Measurements from ENCODE around the gene OSBPL8.

Gene OSBPL8

DNA sequence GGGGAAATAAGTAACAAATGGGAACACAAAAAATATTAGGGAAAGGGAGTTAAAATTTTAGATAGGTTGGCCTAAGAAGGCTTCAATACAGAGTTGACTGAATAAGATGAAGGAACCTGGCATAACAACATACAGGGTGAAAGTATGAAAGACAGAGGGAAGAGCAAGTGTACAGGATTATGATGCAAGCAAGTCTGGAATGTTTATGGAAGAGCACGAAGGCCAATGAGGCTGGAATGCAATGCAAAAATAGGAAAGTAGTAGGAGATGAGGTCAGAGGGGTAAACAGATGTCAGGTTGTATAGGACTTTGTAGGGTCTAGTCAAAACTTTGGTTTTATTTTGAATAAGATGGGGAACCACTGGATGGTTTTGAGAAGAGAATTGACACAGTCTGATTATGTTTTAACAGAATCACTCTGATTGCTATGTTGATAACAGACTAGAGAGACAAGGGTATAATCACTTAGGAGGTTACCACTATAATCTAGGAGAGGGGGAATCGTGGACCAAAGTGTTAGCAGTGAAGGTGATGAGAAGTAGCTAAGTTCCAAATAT is 96.8 kb downstream of the OSBPL8 start:
- DNase-seq, result no peak

DNA sequence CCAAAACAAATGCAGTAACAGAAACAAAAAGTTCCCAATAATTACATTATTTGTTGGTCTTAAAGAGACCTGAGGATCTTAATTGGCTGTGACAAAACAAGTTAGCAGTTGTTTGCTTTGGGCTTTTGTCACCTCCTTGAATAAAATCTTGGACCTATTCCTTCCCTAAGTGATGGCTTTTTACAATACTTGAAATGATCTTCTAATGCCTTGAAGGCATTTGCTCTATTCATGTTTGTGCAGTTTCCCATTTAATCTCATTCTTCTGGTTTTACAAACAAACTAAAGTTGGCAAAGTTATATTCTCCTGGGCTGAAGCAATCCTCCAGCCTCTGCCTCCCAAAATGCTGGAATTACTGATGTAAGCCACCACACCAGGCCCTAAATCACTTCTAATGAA is 98.8 kb downstream of the OSBPL8 start:
- no peak for DNase-seq

DNA sequence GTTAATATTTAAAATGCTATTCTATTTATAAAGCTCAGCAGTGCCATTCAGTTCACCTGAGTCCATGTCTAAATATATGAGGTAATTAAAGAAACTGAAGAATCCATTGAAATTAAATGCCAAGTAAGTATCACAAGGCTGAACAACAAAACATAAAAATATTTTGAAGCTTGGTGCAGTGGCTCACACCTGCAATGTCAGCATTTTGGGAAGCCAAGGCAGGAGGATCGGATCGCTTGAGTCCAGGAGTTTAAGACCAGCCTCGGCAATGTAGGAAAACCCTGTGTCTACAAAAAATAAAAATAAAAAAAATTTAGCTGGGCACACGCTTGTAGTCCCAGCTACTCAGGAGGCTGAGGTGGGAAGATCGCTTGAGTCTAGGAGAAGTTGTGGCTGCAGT is 101.8 kb downstream of the OSBPL8 start:
- DNase-seq, result no peak

- DNase-seq, result no peak
These were observed 102.6 kb downstream of the OSBPL8 start for GRCh38 chr12:76457010-76457409.

DNA sequence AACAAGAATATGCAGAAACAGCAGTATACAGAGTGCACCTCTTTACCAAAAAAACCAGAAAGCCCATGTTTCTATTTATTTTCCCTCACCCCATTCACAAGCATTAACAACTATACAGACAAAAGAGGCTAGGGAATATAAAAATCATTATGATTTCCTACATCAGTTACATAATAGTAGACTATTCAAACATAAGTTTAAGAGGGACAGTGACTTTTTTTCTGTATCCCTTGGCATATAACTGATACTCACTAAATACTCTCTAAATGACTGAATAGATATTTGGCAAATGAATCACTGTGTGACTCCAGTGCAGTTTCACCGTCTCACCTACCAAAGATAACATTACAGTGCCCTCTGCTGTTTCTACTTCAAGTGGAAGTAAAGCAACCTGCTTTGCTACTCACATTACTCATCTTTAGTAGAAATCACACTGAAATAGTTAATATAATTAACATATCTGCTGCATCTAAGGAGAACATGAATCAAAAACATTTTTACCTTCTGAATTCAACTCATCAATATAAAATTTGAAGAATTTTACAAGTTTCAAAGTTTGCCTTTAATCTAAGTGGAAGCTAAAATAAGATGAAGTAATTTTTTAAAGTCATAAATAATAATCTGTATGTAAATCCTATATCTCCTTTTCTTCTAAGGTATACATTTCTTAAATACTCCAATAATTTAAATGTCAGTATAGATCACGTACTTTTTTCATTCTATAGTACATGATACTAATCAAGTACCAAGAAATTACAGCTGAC is 103.8 kb downstream of the OSBPL8 start:
- DNase-seq, result peak; percentile 51

DNA sequence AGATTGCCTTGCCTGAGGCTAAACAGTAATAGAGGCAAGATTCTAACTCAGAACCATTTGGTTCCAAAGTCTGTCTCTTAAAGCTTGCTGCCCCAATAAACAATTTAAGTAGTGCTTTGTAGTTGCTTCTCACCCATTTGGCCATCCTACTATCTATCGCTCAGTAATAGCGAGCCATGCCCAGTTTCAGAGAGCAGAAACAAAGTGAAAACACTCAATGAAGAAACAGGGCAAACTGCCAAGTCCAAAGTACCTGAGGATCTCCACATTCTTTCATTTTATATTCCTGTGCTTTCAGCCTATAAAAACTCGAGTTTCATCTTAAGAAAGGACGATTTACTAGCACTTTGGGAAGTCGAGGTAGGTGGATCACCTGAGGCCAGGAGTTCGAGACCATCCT is 108.0 kb downstream of the OSBPL8 start:
- DNase-seq, result no peak

GRCh38 chr12:76450690-76451089 is 108.9 kb downstream of the OSBPL8 start:
- DNase-seq, result no peak

- no peak for DNase-seq
These were observed 109.6 kb downstream of the OSBPL8 start for GRCh38 chr12:76449993-76450392.

GRCh38 chr12:76449583-76449982 is 110.0 kb downstream of the OSBPL8 start:
- DNase-seq, result no peak

DNA sequence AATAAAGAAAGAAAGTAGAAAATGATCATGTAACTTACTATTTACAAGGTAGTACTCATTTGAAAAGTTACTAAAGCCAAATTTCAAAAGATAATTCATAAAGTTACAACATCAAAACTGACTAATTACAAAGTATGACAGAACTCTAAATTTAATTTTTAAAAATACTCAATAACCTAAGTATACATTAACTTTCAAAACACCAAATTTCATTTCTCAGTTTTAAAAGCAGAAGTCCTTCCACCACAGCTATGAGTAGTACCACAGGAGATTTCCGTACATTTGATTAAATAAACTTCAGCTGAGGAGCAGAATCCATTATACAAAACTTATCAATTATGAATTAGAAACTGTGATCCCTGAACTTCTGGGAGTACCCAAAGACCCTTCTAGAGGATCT is 110.6 kb downstream of the OSBPL8 start:
- no peak for DNase-seq

DNA sequence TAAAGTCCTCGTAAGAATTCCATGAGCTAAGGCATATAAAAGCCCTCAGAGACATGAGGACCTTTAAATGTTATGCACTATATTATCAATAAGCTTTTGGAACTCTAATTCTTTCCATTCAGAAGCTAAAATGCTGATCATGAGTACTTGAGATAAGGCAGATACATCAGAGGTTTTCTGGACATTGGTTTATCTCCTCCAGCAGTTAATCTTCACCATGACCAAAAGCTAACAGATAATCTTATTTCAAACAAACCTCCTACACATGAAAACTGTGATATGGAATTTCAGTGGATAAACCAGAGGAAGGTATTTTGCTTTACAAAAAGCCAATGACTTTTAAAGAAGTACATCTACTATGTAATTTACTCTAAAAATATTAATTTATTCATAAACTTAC is 113.5 kb downstream of the OSBPL8 start:
- no peak for DNase-seq

GRCh38 chr12:76445462-76445861 is 114.1 kb downstream of the OSBPL8 start:
- no peak for DNase-seq

GRCh38 chr12:76444408-76444984 is 115.1 kb downstream of the OSBPL8 start:
- no peak for DNase-seq

DNA sequence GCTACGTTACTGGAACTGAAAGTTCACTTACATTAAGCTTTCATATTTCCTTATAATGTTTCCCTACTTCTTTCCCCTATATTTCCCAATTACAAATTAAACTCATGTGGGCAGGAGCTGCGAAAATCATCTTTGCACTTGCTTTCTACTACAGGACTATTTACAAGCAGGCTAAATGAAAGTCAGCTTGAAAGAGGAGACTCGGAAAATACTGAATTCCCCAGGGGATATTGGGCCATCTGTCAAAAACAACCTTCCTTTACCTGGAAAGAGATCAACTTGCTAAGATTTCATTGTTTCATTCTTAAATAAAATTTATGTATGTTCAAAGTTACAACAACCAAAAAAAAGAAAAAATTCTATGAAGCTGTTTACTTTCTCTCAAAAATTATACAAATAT is 118.6 kb downstream of the OSBPL8 start:
- no peak for DNase-seq

GRCh38 chr12:76432733-76433132 is 126.8 kb downstream of the OSBPL8 start:
- DNase-seq, result no peak

DNA sequence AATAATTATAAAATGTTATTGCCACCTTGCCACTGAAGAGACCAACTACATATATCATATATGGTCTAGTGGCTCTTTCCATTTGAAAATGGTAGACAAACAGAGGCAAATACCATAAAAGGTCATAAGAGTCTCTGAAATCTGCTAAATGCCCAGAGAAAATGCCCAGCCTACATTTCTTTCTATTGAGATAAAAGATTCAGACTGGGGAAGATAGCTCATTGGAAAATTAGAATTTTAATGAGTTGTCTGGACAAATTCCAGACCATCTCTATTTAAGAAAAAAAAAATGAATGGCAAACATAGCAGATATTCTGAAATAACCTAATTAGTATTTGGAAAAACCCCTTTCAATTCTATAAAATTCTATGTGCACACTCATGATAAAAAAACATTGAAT is 131.5 kb downstream of the OSBPL8 start:
- DNase-seq, result no peak

DNA sequence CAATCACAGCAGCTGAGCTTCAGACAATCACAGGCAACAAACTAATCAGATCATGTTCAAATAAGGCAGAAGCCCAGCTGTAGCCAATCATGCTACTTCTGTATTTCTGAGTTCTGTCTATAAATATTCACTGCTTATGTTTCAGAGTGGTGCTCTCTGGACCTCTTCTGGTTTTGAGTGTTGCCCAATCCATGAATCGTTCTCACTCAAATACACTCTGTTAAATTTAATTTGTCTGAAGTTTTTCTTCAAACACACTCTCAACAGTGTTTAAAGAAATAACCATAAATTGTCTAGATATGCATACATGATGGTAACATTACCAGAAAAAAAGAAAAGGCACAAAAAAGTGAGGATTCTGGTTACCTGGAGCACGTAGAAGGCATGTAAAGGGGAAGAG is 133.4 kb downstream of the OSBPL8 start:
- DNase-seq, result no peak

DNA sequence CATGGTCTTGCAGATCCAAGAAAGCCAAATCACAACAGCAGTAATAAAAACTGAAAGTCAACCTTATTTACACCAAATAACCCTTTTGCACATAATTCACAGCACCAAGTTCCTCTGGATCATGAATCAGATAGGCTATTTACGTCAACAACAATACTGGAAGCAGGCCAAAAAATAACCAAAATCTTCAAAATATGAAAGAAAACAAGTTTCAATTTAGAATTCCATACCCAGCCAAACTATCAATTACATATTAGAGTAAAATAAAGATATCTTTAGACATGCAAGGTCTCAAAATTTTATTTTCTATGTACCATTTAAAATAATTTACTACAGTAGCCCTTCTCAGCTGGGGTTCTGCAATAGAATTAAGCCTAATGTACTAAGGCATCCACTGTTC is 134.6 kb downstream of the OSBPL8 start:
- no peak for DNase-seq

GRCh38 chr12:76422543-76423438 is 136.8 kb downstream of the OSBPL8 start:
- no peak for DNase-seq

DNA sequence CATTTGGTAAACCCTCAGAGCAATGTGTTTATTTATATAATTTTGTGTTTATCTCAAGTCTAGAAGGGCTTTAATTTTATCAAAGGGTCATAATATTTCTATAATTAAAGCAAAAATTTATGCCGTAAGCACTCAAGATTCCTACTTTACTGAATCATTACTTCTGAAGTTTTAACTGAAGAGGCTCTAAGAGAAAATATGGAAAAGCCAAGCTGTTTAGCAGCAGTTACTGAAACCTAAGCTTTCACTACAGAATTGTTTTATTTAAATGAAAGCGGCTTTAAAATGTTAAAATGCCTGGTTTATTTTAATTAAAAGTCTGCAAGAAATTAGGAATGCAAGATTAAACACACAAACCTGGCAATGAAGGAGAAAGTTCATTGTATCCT is 137.4 kb downstream of the OSBPL8 start:
- no peak for DNase-seq

GRCh38 chr12:76421046-76421445 is 138.5 kb downstream of the OSBPL8 start:
- DNase-seq, result no peak

- no peak for DNase-seq
These were observed 139.3 kb downstream of the OSBPL8 start for GRCh38 chr12:76420222-76420621.

DNA sequence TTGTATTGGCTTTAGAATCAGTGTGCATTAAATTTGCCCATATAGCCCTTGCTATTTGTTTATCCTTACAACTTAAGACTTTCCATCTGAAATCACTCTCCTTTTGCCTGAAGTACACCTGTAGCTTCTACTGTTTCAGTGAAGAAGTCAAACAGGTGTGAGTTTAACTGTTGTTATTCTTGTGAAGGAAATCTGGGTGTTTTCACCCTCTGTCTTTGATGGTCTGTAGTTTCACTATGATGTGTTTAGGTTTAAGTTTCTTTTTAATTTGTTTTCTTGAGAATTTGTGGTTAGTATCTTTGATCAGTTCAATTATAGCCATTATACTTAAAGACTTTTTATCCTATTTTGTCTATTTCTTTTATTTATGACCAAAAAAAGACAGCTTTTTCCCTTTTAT is 142.5 kb downstream of the OSBPL8 start:
- no peak for DNase-seq

- no peak for DNase-seq
These were observed 146.4 kb downstream of the OSBPL8 start for GRCh38 chr12:76413121-76413520.

All from NCI-H774 (cell line).